HEK293 (cell line): ENCODE results near the gene C4orf36.
A peak's percentile ranks its signal among the peaks of the same experiment; 100 is the strongest.

Experiments
- CTCF ChIA-PET: fragments of 350-600 bp; formaldehyde crosslinking; extraction: SDS; loops from one replicate; lab custom pipeline; 2021; ENCODE audit warnings: antibody characterized with exemption; lab: Yijun Ruan, JAX
- POLR2A ChIA-PET: fragments of 300-600 bp; formaldehyde crosslinking; extraction: SDS; loops from one replicate; lab custom pipeline; 2020; ENCODE audit warnings: antibody characterized with exemption, inconsistent platforms; lab: Yijun Ruan, JAX
- H3K27ac ChIP-seq: fragments of 200-500 bp; sonication (Bioruptor generic); 2 replicates; pipeline ENCODE4 v1.5.1; 2014; ENCODE audit warnings: low read depth, low read length, control low read depth, inconsistent platforms; ENCODE audit errors: extremely low read depth
- H3K36me3 ChIP-seq, 2 experiments: fragments of 200-500 bp in 1 of 2; sonication (Bioruptor generic) in 1 of 2; 1 replicate in 1 of 2; 2 replicates in 1 of 2; pipeline ENCODE4 v1.5.1; 2014 to 2017; ENCODE audit warnings: inconsistent platforms in 2 of 2, low read length in 2 of 2; ENCODE audit not compliant: control insufficient read depth in 2 of 2, insufficient read depth in 1 of 2
- H3K4me1 ChIP-seq: fragments of 200-500 bp; sonication (Bioruptor generic); 2 replicates; pipeline ENCODE4 v1.5.1; 2014; ENCODE audit warnings: mild to moderate bottlenecking, low read length, inconsistent platforms; ENCODE audit not compliant: control insufficient read depth, insufficient read depth
- H3K4me3 ChIP-seq: 2 replicates; pipeline ENCODE4 v1.5.1; 2011; ENCODE audit warnings: low read depth, mild to moderate bottlenecking, control low read depth, low read length, moderate library complexity
- H3K9me3 ChIP-seq: fragments of 200-500 bp; sonication (Bioruptor generic); 2 replicates; pipeline ENCODE4 v1.5.1; 2014; ENCODE audit warnings: low read depth, low read length, inconsistent platforms; ENCODE audit not compliant: control insufficient read depth, insufficient read depth
- GLIS1 ChIP-seq: fragments of 450-650 bp; formaldehyde crosslinking; IDR thresholded peaks from 2 replicates; pipeline ENCODE4 v1.5.1; 2016; ENCODE audit warnings: missing biosample characterization, missing genetic modification characterization
- HIC1 ChIP-seq: fragments of 450-650 bp; formaldehyde crosslinking; IDR thresholded peaks from 2 replicates; pipeline ENCODE4 v1.5.1; 2016; ENCODE audit warnings: missing biosample characterization, missing genetic modification characterization
- HOXD13 ChIP-seq: sonication (generic); formaldehyde crosslinking; IDR thresholded peaks from 2 replicates; pipeline ENCODE4 v1.8.0; 2022; ENCODE audit warnings: missing genetic modification reagents, borderline replicate concordance
- MEIS1 ChIP-seq: sonication (generic); formaldehyde crosslinking; IDR thresholded peaks from 2 replicates; pipeline ENCODE4 v1.8.1; 2022; ENCODE audit warnings: missing genetic modification reagents, mild to moderate bottlenecking, borderline replicate concordance
- REPIN1 ChIP-seq: fragments of 450-650 bp; formaldehyde crosslinking; IDR thresholded peaks from 2 replicates; pipeline ENCODE4 v1.5.1; 2017; ENCODE audit warnings: missing biosample characterization, missing genetic modification characterization, low read depth
- SCRT2 ChIP-seq: fragments of 450-650 bp; formaldehyde crosslinking; IDR thresholded peaks from 2 replicates; pipeline ENCODE4 v1.5.1; 2016; ENCODE audit warnings: missing biosample characterization, missing genetic modification characterization
- YY2 ChIP-seq: fragments of 450-650 bp; formaldehyde crosslinking; IDR thresholded peaks from 2 replicates; pipeline ENCODE4 v1.5.1; 2016; ENCODE audit warnings: missing biosample characterization, missing genetic modification characterization
- ZBTB11 ChIP-seq: fragments of 450-650 bp; formaldehyde crosslinking; conservative IDR thresholded peaks from 2 replicates; pipeline ENCODE4 v1.5.1; 2016; ENCODE audit warnings: low read depth, missing biosample characterization, missing genetic modification characterization
- ZBTB7A ChIP-seq: fragments of 450-650 bp; formaldehyde crosslinking; IDR thresholded peaks from 2 replicates; pipeline ENCODE4 v1.5.1; 2016; ENCODE audit warnings: low read depth, missing biosample characterization, missing genetic modification characterization
- ZFP37 ChIP-seq: fragments of 450-650 bp; formaldehyde crosslinking; IDR thresholded peaks from 2 replicates; pipeline ENCODE4 v1.5.1; 2016; ENCODE audit warnings: missing biosample characterization, missing genetic modification characterization
- ZNF133 ChIP-seq: fragments of 450-650 bp; formaldehyde crosslinking; IDR thresholded peaks from 2 replicates; pipeline ENCODE4 v1.5.1; 2016; ENCODE audit warnings: missing biosample characterization, missing genetic modification characterization
- ZNF175 ChIP-seq: fragments of 450-650 bp; formaldehyde crosslinking; IDR thresholded peaks from 2 replicates; pipeline ENCODE4 v1.5.1; 2016; ENCODE audit warnings: missing biosample characterization, missing genetic modification characterization
- ZNF23 ChIP-seq: fragments of 450-650 bp; formaldehyde crosslinking; IDR thresholded peaks from 2 replicates; pipeline ENCODE4 v1.5.1; 2016; ENCODE audit warnings: missing biosample characterization, missing genetic modification characterization, borderline replicate concordance
- ZNF26 ChIP-seq: fragments of 450-650 bp; formaldehyde crosslinking; IDR thresholded peaks from 2 replicates; pipeline ENCODE4 v1.5.1; 2016; ENCODE audit warnings: missing biosample characterization, missing genetic modification characterization
- ZNF292 ChIP-seq: fragments of 450-650 bp; formaldehyde crosslinking; IDR thresholded peaks from 2 replicates; pipeline ENCODE4 v1.5.1; 2016; ENCODE audit warnings: low read depth, missing biosample characterization, missing genetic modification characterization, borderline replicate concordance
- ZNF624 ChIP-seq: fragments of 450-650 bp; formaldehyde crosslinking; IDR thresholded peaks from 2 replicates; pipeline ENCODE4 v1.5.1; 2017; ENCODE audit warnings: missing biosample characterization, missing genetic modification characterization
- ZNF658 ChIP-seq: fragments of 450-650 bp; formaldehyde crosslinking; IDR thresholded peaks from 2 replicates; pipeline ENCODE4; 2016; ENCODE audit warnings: missing biosample characterization, missing genetic modification characterization
- ZNF837 ChIP-seq: fragments of 450-650 bp; formaldehyde crosslinking; IDR thresholded peaks from 2 replicates; pipeline ENCODE4 v1.5.1; 2016; ENCODE audit warnings: missing biosample characterization, missing genetic modification characterization
- ZSCAN4 ChIP-seq: fragments of 450-650 bp; formaldehyde crosslinking; IDR thresholded peaks from 2 replicates; pipeline ENCODE4 v1.5.1; 2017; ENCODE audit warnings: missing biosample characterization, missing genetic modification characterization

Gene C4orf36

GRCh38 chr4:86895692-86896488 is 3.7 kb upstream of the C4orf36 start (continued):
- no peak for TF ChIP-seq ZBTB11 (tag by site-specific recombination)

GRCh38 chr4:86894455-86894854 is 2.2 kb upstream of the C4orf36 start:
- CTCF ChIA-PET = interaction anchor here (0.6 to 3.6 kb wide), 4 partner anchors 28 to 398 kb away, joined by 3 to 29 read pairs (median 10); no protein-coding TSS in a partner anchor
- Histone ChIP-seq H3K27ac (no peak overlapping the region), H3K36me3 (no peaks in the 10 kb centered on the region), H3K4me1 (no peaks in the 10 kb centered on the region), H3K4me3 (no peak overlapping the region), H3K9me3 (no peaks in the 10 kb centered on the region)
- TF ChIP-seq ZNF133 (tag by site-specific recombination) = no peak
- TF ChIP-seq YY2 (tag by site-specific recombination) = no peak
- no peak for TF ChIP-seq SCRT2 (tag by site-specific recombination)
- no peak for TF ChIP-seq ZFP37 (tag by site-specific recombination)
- no peak for TF ChIP-seq MEIS1 (CRISPR knock-in tag)
- TF ChIP-seq ZBTB11 (tag by site-specific recombination) = no peak
- TF ChIP-seq REPIN1 (tag by site-specific recombination) = no peak
- TF ChIP-seq ZNF23 (tag by site-specific recombination) = no peak
- POLR2A ChIA-PET = no interaction called here

- H3K4me3 ChIP-seq = no peak overlapping the region
- H3K9me3 ChIP-seq = no peaks in the 10 kb centered on the region
- ChIA-PET POLR2A (no interaction called here), CTCF (interaction anchor here (0.7 to 3.6 kb wide), 4 partner anchors 299 to 1665 kb away, joined by 3 to 29 read pairs (median 14); partner anchors contain the start of gene PTPN13)
- H3K27ac ChIP-seq = 0 out of 2 replicates have a peak overlapping the region, but pooled peaks have one; percentile 91
- H3K36me3 ChIP-seq = no peaks in the 10 kb centered on the region
- H3K4me1 ChIP-seq = no peaks in the 10 kb centered on the region
- TF ChIP-seq REPIN1 (tag by site-specific recombination) = no peak
- no peak for TF ChIP-seq HOXD13 (CRISPR knock-in tag)
- no peak for TF ChIP-seq HIC1
- TF ChIP-seq ZNF23 (tag by site-specific recombination) = no peak
- TF ChIP-seq ZNF26 (tag by site-specific recombination) = no peak
- no peak for TF ChIP-seq ZNF837
- TF ChIP-seq ZSCAN4 (tag by site-specific recombination) = no peak
- no peak for TF ChIP-seq ZNF292
- TF ChIP-seq ZBTB7A (tag by site-specific recombination) = no peak
- TF ChIP-seq ZNF624 (tag by site-specific recombination) = no peak
- TF ChIP-seq SCRT2 (tag by site-specific recombination) = no peak
- TF ChIP-seq ZNF658 (tag by site-specific recombination) = no peak
- TF ChIP-seq GLIS1 (tag by site-specific recombination) = no peak
- TF ChIP-seq ZNF175 = no peak
These were observed 914 bp upstream of the C4orf36 start for GRCh38 chr4:86893136-86893535.
